Middle frontal gyrus (tissue), 1 donor: ENCODE measurements around the gene ATP2A3.
"Not testable (repeated sequence)": the region's sequence is repeated elsewhere in the genome, so short reads cannot be mapped to it uniquely, and the experiment has no call there.

ENCODE experiments used
- DNase-seq: peaks from one replicate; pipeline ENCODE4 v3.0.0-alpha.2; 2015; ENCODE audit warnings: low spot score; ENCODE audit errors: extremely low spot score

Gene ATP2A3

GRCh38 chr17:3991699-3992098, 27.5 kb upstream of the ATP2A3 start:
- DNase-seq = not testable (repeated sequence)

GRCh38 chr17:3990386-3991127, 26.3 kb upstream of the ATP2A3 start:
- DNase-seq = no peak

GRCh38 chr17:3989041-3989886, 25.0 kb upstream of the ATP2A3 start:
- no peak for DNase-seq

- DNase-seq = no peak
These were observed 24.2 kb upstream of the ATP2A3 start for GRCh38 chr17:3988297-3989040.

- no peak for DNase-seq
These were observed 22.7 kb upstream of the ATP2A3 start for GRCh38 chr17:3986939-3987335.

GRCh38 chr17:3986270-3986938, 22.2 kb upstream of the ATP2A3 start:
- DNase-seq = no peak

- DNase-seq = no peak
These were observed 21.6 kb upstream of the ATP2A3 start for GRCh38 chr17:3985846-3986245.

GRCh38 chr17:3983606-3984484, 19.6 kb upstream of the ATP2A3 start:
- no peak for DNase-seq

GRCh38 chr17:3982541-3983017, 18.3 kb upstream of the ATP2A3 start:
- DNase-seq = no peak

GRCh38 chr17:3982113-3982512, 17.9 kb upstream of the ATP2A3 start:
- DNase-seq = no peak

GRCh38 chr17:3981455-3981854, 17.2 kb upstream of the ATP2A3 start:
- DNase-seq = no peak

- no peak for DNase-seq
These were observed 16.3 kb upstream of the ATP2A3 start for GRCh38 chr17:3980381-3981014.

- DNase-seq = no peak
These were observed 15.0 kb upstream of the ATP2A3 start for GRCh38 chr17:3979290-3979611.

- no peak for DNase-seq
These were observed 14.4 kb upstream of the ATP2A3 start for GRCh38 chr17:3978421-3979289.

GRCh38 chr17:3977387-3977786, 13.2 kb upstream of the ATP2A3 start:
- no peak for DNase-seq

GRCh38 chr17:3976675-3977171, 12.5 kb upstream of the ATP2A3 start:
- DNase-seq = no peak

GRCh38 chr17:3974980-3975379, 10.7 kb upstream of the ATP2A3 start:
- DNase-seq = no peak

- DNase-seq = no peak
These were observed 10.0 kb upstream of the ATP2A3 start for GRCh38 chr17:3974138-3974687.
